ENCODE data around the gene TERB1. TPM values are rescaled to one million over a fixed set of nuclear protein-coding genes. Genes with fewer than 3 reads are reported as not detected.

Gene TERB1
- total and polyA plus RNA-seq, 11 donors, result not detected

DNA sequence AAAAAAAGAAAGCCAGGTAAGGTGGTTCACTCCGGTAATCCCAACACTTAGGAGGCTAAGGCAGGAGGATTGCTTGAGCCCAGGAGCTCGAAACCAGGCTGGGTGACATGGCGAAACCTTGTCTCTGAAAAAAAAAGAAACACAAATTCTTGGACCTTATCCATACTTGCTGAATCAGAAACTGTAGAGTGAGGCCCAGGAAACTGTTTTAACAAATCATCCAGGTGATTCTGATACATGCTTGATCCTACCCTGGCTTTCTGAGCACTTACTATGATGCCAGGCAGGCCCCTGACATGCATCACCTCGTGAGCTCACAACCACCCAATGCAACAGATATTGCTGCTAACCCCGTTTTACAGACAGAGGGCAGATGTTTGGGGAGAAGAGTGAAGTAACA is 33.4 kb upstream of the TERB1 start:
- 88 to 94% (median 90%) methylated on average over 5 of the region's 5 CpGs for WGBS, 4 donors
- TF ChIP-seq POLR2A (IDR thresholded peaks at IDR 0.05) (no peak), CTCF (IDR thresholded peaks at IDR 0.05) (no peak)
- no peaks in the 10 kb centered on the region for H3K27me3 ChIP-seq
- H3K27ac ChIP-seq, result no peak overlapping the region
- H3K9me3 ChIP-seq, result peaks cover 0 to 11% (median 0%) of the 10 kb centered on the region in 12 donors
- ATAC-seq (no peak), DNase-seq (no peak)
- H3K4me1 ChIP-seq, result peaks cover 0 to 14% (median 4%) of the 10 kb centered on the region in 12 donors
- H3K4me3 ChIP-seq, result no peak overlapping the region
- H3K36me3 ChIP-seq, result no peaks in the 10 kb centered on the region
- intact Hi-C loops (cut with DNase I), result loop anchor here in 4 of 10 donors (5.0 kb wide), 1 partner anchor 33 kb away; no protein-coding TSS in a partner anchor

GRCh38 chr16:66832661-66833305 is 31.4 kb upstream of the TERB1 start:
- Histone ChIP-seq H3K4me1 (peaks cover 0 to 27% (median 15%) of the 10 kb centered on the region in 12 donors), H3K27ac (no peak overlapping the region), H3K27me3 (no peaks in the 10 kb centered on the region), H3K4me3 (no peak overlapping the region), H3K9me3 (no peaks in the 10 kb centered on the region), H3K36me3 (peaks cover 0 to 9% (median 1%) of the 10 kb centered on the region in 9 donors)
- TF ChIP-seq POLR2A (IDR thresholded peaks at IDR 0.05), result no peak
- TF ChIP-seq CTCF (IDR thresholded peaks at IDR 0.05), result no peak
- ATAC-seq (no peak), DNase-seq (no peak)
- WGBS, 4 donors, result 78 to 84% (median 80%) methylated on average over 7 of the region's 7 CpGs
- intact Hi-C loops (cut with DNase I), result loop anchor here in 5 of 10 donors (1.0 to 5.0 kb wide), 2 partner anchors 35 kb away; no protein-coding TSS in a partner anchor

DNA sequence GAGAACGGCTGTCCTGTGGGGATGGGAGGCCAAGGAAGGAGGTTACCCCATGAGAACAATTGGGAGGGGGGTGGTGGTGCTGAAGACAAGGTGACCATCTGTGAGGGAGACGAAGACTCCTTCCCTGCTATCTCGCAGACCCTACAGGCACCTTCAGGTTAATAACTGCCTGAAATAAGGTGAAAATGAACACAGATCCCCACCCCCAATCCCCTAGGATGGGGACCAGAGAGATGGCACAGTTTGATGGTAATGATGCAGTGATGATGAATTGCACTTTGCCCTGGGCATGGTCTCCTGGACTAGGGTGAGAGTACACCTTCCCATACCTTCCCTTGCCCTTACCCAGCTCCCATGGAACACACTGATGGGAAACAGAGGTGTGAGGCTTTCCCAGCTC is 30.8 kb upstream of the TERB1 start:
- DNase-seq (no peak), ATAC-seq (no peak)
- H3K36me3 ChIP-seq, result peaks cover 0 to 14% (median 7%) of the 10 kb centered on the region in 9 donors
- WGBS, 4 donors, result 78 to 87% (median 84%) methylated on average over 3 of the region's 3 CpGs
- H3K27ac ChIP-seq, result no peak overlapping the region
- H3K27me3 ChIP-seq, result no peaks in the 10 kb centered on the region
- intact Hi-C loops (cut with DNase I), result loop anchor here in 5 of 10 donors (1.0 to 5.0 kb wide), 2 partner anchors 35 kb away; no protein-coding TSS in a partner anchor
- TF ChIP-seq CTCF (IDR thresholded peaks at IDR 0.05), result no peak
- TF ChIP-seq POLR2A (IDR thresholded peaks at IDR 0.05), result no peak
- no peak overlapping the region for H3K4me3 ChIP-seq
- H3K9me3 ChIP-seq, result no peaks in the 10 kb centered on the region
- H3K4me1 ChIP-seq, result peaks cover 0 to 28% (median 15%) of the 10 kb centered on the region in 12 donors
